HG03432 (cell line): ENCODE results near the gene ANAPC7.
"Not testable (repeated sequence)": the region's sequence is repeated elsewhere in the genome, so short reads cannot be mapped to it uniquely, and the experiment has no call there.

Experiments used
- ATAC-seq: cut with Tn5 transposase; IDR thresholded peaks from one replicate; pipeline ENCODE4 v1.9.1; 2021; ENCODE audit warnings: mild to moderate bottlenecking, moderate library complexity; ENCODE audit not compliant: unreplicated experiment

The ANAPC7 gene

DNA sequence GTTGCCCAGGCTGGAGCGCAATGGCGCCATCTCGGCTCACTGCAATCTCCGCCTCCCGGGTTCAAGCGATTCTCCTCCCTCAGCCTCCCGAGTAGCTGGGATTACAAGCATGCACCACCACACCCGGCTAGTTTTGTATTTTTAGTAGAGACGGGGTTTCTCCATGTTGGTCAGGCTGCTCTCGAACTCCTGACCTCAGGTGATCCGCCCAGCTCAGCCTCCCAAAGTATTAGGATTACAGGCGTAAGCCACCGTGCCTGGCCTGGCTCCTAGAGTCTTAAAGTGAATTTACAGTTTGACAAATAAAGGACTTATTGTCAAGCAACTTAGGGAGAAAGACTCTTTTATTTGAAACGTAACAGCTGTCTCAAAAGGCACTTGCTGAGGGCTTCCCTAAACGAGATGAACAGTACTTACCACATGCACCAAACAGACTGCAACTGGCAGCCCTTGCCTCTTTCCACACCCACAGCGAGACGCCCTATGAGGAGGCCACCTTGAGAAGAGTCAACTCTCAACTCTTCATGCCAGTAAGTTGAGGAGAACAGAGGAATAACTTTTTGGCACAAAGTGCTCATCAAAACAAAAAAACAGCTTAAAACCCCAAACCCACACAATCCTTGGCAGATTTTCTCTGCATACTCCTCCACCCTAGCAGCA is 25.2 kb downstream of the ANAPC7 start:
- not testable (repeated sequence) for ATAC-seq

DNA sequence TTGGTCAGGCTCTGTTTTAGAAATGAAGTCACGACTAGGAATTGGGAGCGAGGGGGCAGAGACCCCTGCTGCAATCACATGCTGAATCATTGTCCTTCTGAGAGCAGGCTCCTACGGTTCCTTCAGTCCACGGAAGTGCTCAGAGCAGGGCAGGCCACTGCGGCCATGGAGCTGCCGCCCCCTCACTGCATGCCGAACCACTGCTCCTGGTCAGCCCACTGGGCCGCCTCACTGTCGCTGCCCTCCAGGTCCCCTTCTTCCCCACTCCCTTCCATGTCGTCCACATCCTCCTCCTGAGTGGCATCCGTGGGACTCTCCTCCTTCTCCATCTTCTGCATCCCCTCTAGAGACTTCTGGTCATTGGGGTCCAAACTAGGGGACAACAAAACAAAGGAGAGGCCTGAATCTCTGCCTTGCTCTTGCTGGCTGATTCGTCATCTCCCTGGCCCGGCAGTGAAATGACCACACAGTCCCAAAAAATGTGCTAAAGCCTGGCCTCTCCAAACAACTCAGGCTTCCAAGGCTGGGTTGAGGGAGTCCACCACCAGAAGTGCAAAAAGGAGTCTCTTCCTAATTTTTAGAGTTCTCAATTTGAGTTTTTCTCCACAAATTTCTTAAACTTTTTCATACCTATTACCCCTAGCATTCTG is 29.4 kb downstream of the ANAPC7 start:
- no peak for ATAC-seq

DNA sequence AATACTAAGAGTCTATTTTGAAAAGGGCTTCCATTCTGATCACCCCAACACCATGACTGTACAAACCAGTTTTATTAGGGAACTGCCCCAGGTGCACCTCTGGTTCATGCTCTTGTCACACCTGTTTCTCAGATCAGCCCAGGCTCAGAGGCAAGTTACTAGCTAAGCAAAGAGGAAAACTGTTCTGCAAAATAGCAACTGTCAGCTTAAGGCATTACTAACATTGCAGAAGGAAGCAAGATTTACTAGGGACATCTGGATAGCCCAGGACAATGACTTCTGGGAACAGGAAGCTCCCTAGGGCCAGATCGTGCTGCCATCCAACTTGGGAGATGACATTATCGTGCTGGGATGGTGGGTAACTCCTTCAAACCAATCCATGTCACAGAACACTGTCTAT is 30.1 kb downstream of the ANAPC7 start:
- ATAC-seq = no peak

DNA sequence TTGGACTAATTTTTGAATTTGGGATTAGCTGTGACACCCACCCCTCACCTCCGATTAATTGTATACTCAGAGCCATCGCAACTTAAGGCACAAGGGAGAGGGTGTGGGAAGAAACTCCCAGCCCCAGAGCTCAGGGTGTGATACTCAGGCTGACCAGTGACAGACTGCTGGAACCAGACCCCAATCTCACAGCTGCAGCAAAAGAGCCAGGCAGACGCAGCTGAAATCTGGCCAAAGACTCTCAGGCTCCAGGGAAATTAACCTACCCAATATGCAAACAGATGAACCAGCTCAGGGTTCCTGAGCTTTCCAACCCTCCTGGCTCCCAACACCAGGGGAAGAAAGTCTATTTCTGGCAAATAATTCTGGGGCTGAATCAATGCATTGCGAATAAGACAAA is 30.5 kb downstream of the ANAPC7 start:
- no peak for ATAC-seq

DNA sequence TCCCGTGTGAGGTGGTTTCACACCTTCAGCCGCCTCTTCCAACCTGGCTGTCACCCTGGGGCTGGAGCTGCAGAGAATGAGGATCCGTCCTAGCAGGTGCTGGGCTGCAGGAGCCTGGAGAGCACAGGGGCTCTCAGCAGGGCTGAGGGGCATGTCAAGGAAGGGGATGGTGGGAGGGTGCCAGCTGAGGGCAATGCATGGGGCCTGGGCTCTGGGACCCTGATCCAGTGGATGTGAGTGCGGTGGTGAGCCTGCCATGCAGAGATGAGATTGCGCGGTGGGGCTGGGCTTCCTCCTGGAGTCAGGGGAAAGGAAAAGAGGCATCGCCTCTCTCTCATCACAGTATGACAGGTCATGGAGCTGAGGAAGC is 31.5 kb downstream of the ANAPC7 start:
- no peak for ATAC-seq

DNA sequence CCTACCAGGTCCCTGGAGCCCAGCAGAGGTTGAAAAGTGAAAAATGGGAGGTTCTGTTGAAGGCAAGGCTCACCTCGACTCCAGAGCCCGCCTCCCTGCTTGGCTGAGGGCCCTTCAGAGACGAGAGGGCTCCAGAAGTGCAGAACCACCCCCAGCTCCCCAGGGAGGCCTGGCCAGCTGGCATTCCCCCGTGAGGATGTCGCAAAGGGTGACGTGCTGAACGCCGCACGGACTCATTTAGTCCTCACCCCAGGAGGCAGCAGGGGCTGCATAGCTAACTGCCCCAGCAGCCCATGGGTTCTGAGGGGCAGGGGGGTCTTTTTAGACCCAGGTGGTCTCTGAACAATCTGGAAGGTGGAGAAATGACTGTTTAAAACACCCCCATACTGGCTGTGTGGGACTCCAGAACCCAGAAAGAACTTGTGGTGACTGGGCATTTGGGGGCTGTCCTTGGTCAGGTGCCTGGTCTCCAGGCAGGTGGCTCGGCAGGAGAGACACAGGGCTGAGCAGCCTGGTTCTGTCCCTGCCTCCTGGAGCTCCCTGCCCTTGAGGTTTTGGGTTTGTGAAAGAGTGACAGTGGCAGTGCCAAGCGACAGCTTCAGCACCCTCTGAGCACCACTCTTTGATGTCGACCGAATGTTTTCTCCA is 32.0 kb downstream of the ANAPC7 start:
- peak; percentile 82 for ATAC-seq

DNA sequence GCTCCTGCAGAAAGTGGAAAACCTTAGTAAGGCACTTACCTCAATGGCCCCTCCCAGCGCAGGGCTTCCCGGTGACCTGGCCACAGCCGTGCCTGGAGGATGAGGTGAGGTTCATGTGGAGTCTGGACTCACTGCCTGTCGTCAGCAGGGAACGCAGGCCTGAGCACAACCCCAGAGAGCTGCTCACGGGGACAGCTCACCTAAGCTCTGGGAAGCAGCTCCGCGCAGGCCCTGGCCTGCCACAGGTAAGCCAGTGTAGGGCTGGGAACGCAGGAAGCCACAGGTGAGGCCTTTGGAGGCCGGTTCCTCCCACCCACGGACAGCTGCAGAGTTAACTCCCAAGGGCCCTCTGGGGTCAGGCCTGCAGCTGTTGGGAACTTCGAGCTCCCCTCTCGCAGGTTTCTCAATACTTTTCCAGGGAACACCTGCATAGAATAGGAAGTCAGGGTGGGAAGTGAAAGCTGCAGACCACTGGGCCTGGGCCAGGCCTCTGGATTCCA is 32.7 kb downstream of the ANAPC7 start:
- ATAC-seq = peak; percentile 35

DNA sequence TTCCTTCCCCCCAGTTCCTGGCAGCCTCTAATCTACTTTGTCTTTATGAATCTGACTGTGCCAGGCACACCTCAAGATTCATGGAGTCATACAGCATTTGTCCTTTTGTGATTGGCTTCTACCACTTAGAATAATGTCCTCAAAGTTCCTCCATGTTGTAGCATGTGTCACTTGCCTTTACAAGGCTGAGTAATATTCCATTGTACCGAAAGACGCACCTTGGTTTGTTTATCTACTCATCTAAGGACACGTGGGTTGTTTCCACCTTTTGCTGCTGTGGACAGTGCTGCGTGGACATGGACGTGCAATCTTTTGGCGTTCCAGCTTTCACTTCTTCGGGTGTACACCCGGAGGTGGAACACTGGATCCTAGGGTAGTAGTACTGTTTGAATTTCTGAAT is 33.5 kb downstream of the ANAPC7 start:
- no peak for ATAC-seq

DNA sequence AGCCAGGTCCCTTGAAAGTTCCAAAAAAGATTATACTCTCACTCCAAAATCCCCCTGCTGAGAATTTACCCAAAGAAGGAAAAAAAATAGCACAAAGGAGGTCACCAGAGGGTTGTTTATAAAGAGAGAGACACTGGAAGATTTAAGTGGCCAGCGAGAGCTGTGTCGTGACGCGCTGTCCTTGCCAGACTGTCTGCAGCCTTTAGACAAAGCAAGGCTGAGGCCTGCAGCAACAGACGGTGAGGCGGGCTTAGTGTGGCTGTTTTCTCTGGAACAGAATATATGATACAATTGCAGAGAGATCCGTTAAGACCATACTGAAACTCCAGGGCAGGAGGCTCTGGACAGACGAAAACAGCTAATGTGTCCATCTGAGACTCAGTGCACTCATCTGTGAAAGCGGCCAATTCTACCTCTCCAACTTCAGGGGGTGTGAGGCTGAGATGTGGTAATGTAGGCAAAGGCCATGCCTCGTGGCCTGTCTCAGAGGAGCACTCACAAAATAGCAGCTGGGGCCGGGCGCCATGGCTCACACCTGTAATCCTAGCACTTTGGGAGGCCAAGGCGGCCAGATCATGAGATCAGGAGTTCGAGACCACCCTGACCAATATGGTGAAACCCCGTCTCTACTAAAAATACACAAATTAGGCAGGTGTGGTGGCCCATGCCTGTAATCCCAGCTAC is 36.2 kb downstream of the ANAPC7 start:
- ATAC-seq = no peak

DNA sequence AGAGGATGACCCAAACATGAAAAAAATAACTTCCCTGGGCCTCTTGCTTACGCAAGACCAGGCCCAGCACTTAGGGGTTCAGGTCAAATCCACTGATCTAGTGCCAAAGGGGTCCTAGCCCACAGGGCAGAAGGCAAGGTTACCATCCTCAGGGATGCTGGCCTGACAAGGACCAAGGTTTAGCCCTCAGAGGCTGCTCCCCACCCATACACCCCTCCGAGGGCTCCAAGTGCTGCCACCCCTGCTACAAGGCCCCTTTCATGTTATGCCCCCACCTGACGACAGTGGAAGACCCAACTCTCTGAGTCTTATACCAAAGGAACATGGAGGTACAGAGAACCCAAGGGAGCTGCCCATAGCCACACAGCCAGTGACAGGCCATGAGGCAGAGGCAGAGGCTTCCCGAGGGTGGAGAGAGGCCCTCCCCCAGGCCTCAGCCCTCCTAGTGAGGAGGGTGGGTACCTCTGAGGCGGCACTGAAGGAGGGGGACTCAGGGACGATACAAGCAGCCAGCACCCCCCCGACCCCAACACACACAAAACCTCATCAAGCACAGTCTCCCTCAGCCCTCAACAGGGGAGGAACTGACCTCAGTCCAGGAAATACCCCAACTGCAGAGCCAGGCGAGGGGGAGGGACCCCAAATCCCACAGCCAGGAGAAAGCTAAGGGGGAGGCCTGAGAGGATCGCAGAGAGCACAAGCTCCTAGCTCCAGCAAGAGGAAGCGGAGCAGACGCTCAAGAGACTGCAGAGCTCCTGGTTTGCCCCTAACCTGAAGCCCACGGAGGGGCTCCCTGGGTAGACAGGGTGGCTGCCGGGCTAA is 37.0 kb downstream of the ANAPC7 start:
- no peak for ATAC-seq

DNA sequence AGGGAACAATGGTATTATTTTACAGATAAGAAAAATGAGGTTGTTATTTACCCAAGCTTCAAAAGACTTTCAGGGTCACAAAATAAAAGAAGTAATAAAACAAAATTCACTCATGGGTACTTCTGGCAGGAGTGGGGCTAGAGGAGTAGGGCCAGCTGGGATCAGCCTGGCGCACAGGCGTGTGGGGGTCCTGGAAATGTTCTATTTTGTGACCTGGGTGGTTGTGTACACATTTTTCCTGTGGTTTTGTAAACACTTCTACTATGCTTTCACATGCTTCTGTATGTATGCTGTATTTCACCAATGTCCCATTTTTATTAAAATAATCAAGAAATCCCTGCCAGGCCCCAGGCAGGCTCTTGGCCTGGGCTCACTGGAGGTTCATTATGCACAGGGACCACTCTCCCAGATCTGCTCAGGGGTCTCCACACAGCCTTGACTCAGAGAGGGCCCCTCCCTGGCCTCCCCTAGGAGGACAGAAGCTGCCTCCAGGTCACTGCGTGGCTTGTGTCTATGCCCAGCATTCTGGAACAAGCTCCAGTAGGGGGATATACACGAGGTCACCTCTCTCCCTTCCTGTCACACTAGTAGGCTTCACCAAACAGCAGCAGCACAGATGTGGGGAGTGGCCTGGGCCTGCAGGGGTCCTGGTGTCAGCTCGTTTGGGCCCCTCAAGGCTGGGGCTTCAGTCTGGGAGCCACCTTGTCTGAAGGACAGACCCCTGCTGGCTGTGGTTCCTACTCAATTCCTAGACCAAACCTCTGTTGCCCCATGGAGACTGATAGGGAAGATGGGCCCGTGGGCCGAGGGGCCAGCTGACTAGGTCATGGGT is 37.8 kb downstream of the ANAPC7 start:
- no peak for ATAC-seq

DNA sequence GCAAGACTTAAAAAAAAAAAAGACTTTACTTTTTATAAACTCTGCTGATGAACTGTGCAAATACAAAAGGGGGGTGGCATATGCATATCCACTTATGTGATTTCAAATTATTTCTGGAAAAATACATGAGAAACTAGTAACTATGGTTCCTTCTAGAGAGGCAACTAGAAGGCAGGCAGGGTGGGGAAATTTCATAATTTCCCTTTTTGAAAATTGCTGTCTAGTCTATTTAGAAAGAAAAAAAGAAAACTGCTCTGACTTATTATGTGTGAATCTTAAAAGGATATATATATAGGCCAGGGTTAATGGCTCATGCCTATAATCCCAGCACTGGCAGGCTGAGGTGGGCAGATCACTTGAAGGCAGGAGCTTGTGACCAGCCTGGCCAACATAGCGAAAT is 42.3 kb downstream of the ANAPC7 start:
- no peak for ATAC-seq

DNA sequence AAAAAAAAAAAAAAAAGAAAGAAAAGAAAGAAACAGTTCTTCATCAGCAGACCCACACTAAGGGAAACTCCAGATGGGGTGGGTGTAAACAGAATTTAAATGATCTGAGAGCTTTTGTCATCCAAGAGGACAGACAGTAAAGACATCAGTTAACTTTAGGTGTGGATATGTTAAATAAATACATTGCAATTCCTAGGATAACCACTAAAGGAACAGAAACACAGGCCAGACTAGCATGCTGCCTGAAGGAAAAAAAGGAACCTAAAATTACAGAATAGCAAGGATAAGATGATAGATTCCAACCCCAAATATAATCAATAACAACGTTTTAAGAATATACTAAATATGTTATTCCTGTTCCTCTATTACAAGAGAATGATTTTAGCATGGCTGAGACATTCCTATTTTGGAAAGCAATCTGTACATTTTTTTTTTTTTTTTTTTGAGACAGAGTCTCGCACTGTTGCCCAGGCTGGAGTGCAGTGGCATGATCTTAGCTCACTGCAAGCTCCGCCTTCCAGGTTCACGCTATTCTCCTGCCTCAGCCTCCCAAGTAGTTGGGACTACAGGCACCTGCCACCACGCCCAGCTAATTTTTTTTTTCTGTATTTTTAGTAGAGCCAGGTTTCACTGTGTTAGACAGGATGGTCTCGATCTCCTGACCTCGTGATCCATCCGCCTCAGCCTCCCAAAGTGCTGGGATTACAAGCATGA is 45.0 kb downstream of the ANAPC7 start:
- not testable (repeated sequence) for ATAC-seq

DNA sequence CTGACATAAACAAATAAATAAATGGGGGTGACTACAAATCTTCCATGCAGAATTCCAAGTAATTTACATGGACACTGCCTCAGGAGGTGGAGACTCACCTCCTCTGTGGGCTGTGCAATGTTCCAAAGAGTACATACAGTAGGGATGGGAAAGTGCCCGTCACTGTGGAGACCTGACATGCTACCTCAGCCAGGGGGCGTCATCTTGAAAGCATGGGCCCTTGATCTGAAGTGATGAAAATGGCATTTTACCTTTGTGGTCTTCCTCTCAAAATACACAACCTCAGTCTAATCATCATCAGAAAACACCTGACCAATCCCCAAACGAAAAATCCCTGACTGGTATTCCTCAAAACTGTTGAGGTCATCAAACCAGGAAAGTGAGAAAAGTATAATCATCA is 48.4 kb downstream of the ANAPC7 start:
- no peak for ATAC-seq

DNA sequence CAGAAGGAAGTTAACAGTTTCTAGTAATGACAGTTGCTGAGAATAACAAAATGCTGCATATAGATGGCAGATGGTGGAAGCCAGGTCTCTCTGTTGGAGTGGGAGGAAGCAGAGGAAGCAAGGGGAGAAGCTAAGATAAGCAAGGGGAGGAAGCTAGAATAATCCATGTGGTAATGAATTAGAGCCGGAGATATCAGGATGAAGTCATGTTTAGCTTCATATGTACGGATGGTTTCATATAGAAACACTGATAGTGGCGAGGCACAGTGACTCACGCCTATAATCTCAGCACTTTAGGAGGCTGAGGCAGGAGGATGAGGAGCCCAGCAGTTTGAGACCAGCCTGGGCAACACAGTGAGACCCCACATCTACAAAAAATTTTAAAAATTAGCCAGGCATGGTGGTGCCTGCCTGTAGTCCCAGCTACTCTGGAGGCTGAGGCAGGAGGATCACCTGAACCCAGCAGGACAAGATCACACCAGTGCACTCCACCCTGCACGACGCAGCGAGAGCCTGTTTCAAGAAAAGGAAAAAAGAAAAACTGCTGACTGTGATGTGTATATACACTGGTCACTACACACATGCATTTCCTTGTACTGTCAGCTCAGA is 49.2 kb downstream of the ANAPC7 start:
- no peak for ATAC-seq

DNA sequence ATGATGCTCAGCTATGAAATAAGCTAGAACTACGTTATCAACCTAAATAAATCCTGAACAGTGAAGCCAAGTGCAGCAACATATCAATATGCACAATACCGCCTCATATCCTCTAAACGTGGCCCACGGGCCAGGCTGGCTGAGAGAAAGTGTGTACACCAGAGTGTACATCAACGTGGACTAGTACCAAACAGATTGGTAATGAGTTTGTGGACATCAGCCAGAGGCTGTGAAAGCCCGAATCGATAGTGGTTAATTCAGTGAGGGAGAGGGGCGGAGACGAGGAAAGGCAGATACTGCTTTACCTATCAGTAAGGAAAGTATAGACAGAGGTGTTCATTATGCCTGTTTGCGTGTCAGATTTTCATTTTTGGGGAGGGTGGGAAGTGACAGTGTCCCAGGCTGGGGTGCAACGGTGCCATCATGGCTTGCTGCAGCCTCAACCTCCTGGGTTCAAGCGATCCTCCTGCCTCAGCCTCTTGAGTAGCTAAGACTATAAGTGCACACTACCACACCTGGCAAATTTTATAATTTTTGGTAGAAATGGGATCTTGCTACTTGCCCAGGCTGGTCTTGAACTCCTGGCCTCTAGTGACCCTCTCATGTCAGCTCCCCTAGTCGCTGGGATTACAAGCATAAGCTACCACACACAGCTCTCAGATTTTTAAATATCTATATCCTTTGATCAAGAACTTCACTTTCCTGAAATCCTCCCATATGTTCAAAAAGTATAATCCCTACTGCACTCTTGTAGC is 50.1 kb downstream of the ANAPC7 start:
- ATAC-seq = no peak

DNA sequence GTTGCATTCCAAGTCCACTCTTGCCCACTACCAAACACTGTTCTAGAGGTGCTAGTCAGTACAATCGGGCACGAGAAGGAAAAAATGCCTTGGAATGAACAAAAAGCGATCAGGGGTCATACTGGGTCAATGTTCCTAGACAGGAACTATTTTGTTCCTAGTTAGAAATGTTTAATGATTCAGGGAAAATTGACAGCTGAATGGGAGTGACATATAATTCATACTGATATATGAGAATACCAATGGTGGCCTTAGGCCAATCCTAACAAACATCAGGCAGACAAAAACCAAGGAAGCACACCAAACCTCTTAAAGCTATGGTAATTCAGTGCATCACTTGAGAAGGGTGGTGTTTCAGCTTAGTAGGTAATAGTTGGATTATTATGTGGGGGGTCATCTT is 51.1 kb downstream of the ANAPC7 start:
- no peak for ATAC-seq

DNA sequence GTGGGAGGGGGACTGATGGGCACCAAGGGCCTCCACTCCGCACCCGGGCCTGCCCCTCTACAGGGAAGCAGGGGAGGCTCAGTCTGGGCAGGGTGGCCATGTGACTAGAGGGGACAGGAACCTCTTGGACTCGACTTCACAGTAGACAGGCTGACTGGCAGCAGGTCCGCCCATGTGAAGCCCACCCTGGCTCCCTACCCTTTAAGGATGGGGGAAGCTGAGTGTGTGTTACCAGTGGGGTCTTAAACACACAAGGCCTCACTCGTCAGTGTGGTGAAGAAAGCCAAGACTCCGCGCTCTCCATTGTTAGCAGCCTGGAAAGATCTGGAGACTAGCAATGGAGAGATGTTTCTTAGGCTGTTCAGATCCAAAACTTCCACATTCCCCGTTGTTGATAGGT is 52.4 kb downstream of the ANAPC7 start:
- ATAC-seq = no peak
